HepG2 (cell line): ENCODE data around the gene PDZK1.

Experiments used
- BRD4 ChIP-seq: sonication (generic); formaldehyde crosslinking; IDR thresholded peaks from 2 replicates; pipeline ENCODE4 v1.4.0; 2020; ENCODE audit warnings: missing genetic modification reagents
- CHD2 ChIP-seq: IDR thresholded peaks from 2 replicates; pipeline ENCODE4 v1.6.1; 2011; ENCODE audit warnings: low read depth, low read length, improper control_type of control experiment
- CTCF ChIP-seq: sonication (generic); formaldehyde crosslinking; IDR thresholded peaks from 2 replicates; pipeline ENCODE4 v1.5.0; 2020; ENCODE audit warnings: mild to moderate bottlenecking, missing genetic modification reagents, moderate library complexity
- POLR2A ChIP-seq, 2 experiments: IDR thresholded peaks; 2 replicates each; pipeline ENCODE4 v1.6.1; 2011; ENCODE audit warnings: low read depth in 2 of 2, low read length in 2 of 2, mild to moderate bottlenecking in 1 of 2, moderate library complexity in 1 of 2; ENCODE audit not compliant: insufficient read depth in 1 of 2
- YY1 ChIP-seq: IDR thresholded peaks from 2 replicates; pipeline ENCODE4 v1.6.1; 2011; ENCODE audit warnings: low read length, low read depth, moderate library complexity, mild to moderate bottlenecking; ENCODE audit not compliant: insufficient read depth, insufficient replicate concordance
- ZNF646 ChIP-seq: sonication (generic); formaldehyde crosslinking; IDR thresholded peaks from 2 replicates; pipeline ENCODE4 v1.9.0; 2021; ENCODE audit warnings: mild to moderate bottlenecking, missing genetic modification reagents
- TF ChIP-seq, protein P1 (sequence below), 2 experiments: IDR thresholded peaks; 2 replicates each; pipeline ENCODE4 v1.6.1; 2011 to 2012; ENCODE audit warnings: low read length in 2 of 2, borderline replicate concordance in 1 of 2, low read depth in 1 of 2, mild to moderate bottlenecking in 1 of 2, moderate library complexity in 1 of 2

- TF ChIP-seq YY1 (no peak), CTCF (CRISPR knock-in tag) (no peak), CHD2 (no peak), POLR2A (IDR thresholded peaks at IDR 0.05; ENCODE audit: insufficient read depth in 1 of 2, low read depth in 2 of 2, low read length in 2 of 2) (no peak), BRD4 (CRISPR knock-in tag) (no peak), ZNF646 (no peak)
- TF ChIP-seq, protein P1, sequence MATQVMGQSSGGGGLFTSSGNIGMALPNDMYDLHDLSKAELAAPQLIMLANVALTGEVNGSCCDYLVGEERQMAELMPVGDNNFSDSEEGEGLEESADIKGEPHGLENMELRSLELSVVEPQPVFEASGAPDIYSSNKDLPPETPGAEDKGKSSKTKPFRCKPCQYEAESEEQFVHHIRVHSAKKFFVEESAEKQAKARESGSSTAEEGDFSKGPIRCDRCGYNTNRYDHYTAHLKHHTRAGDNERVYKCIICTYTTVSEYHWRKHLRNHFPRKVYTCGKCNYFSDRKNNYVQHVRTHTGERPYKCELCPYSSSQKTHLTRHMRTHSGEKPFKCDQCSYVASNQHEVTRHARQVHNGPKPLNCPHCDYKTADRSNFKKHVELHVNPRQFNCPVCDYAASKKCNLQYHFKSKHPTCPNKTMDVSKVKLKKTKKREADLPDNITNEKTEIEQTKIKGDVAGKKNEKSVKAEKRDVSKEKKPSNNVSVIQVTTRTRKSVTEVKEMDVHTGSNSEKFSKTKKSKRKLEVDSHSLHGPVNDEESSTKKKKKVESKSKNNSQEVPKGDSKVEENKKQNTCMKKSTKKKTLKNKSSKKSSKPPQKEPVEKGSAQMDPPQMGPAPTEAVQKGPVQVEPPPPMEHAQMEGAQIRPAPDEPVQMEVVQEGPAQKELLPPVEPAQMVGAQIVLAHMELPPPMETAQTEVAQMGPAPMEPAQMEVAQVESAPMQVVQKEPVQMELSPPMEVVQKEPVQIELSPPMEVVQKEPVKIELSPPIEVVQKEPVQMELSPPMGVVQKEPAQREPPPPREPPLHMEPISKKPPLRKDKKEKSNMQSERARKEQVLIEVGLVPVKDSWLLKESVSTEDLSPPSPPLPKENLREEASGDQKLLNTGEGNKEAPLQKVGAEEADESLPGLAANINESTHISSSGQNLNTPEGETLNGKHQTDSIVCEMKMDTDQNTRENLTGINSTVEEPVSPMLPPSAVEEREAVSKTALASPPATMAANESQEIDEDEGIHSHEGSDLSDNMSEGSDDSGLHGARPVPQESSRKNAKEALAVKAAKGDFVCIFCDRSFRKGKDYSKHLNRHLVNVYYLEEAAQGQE (IDR thresholded peaks at IDR 0.05; ENCODE audit: borderline replicate concordance in 1 of 2, low read depth in 1 of 2, low read length in 2 of 2): no peak
Measured at GRCh38 chr1:145688328-145688727, 18.8 kb downstream of the PDZK1 start.
